GM19023 (cell line): ENCODE measurements around the gene KLF16.
A peak's percentile ranks its signal among the peaks of the same experiment; 100 is the strongest.

Experiments
- ATAC-seq: cut with Tn5 transposase; IDR thresholded peaks from one replicate; pipeline ENCODE4 v1.9.1; 2021; ENCODE audit warnings: mild to moderate bottlenecking, moderate library complexity; ENCODE audit not compliant: unreplicated experiment

KLF16 gene

GRCh38 chr19:1856698-1857603 lies 6.4 kb downstream of the KLF16 start:
- no peak for ATAC-seq

GRCh38 chr19:1856345-1856697 lies 7.1 kb downstream of the KLF16 start:
- no peak for ATAC-seq

GRCh38 chr19:1855828-1856255 lies 7.5 kb downstream of the KLF16 start:
- peak; percentile 5 for ATAC-seq

GRCh38 chr19:1855040-1855827 lies 8.1 kb downstream of the KLF16 start:
- peak; percentile 59 for ATAC-seq

- no peak for ATAC-seq
Measured at GRCh38 chr19:1854542-1855039, 8.8 kb downstream of the KLF16 start.

GRCh38 chr19:1854039-1854541 lies 9.3 kb downstream of the KLF16 start:
- ATAC-seq, result no peak

GRCh38 chr19:1853295-1854038 lies 9.9 kb downstream of the KLF16 start:
- no peak for ATAC-seq

- ATAC-seq, result no peak
Measured at GRCh38 chr19:1852581-1853128, 10.7 kb downstream of the KLF16 start.

- no peak for ATAC-seq
Measured at GRCh38 chr19:1851654-1852580, 11.5 kb downstream of the KLF16 start.

GRCh38 chr19:1850809-1851653 lies 12.3 kb downstream of the KLF16 start:
- ATAC-seq, result no peak

- no peak for ATAC-seq
Measured at GRCh38 chr19:1849886-1850398, 13.4 kb downstream of the KLF16 start.

GRCh38 chr19:1849132-1849474 lies 14.3 kb downstream of the KLF16 start:
- no peak for ATAC-seq

- peak; percentile 65 for ATAC-seq
Measured at GRCh38 chr19:1848399-1849131, 14.8 kb downstream of the KLF16 start, which contains the start of gene REXO1. Gene REXO1 (minus strand): TSS chr19:1848483. CDS start chr19:1848358, 125 bp downstream.

GRCh38 chr19:1847684-1848398 lies 15.5 kb downstream of the KLF16 start:
- ATAC-seq, result peak; percentile 23

GRCh38 chr19:1847348-1847683 lies 16.1 kb downstream of the KLF16 start:
- ATAC-seq, result no peak

GRCh38 chr19:1846517-1847204 lies 16.7 kb downstream of the KLF16 start:
- no peak for ATAC-seq

GRCh38 chr19:1845642-1846041 lies 17.7 kb downstream of the KLF16 start:
- no peak for ATAC-seq
